Smooth muscle cell (in vitro differentiated cells): ENCODE results near the gene LIPI. TPM values are rescaled to one million over a fixed set of nuclear protein-coding genes. Genes with fewer than 3 reads are reported as not detected.

Experiments used
- DNase-seq: peaks from one replicate; lab custom pipeline; 2025; ENCODE audit not compliant: unreplicated experiment; lab: John Stamatoyannopoulos, UW
- H2AFZ ChIP-seq: fragments of 200-600 bp; sonication (generic); 2 replicates; pipeline ENCODE4 v1.6.0; 2016; ENCODE audit warnings: antibody characterized with exemption, low read depth, mild to moderate bottlenecking
- H3F3A ChIP-seq: fragments of 200-600 bp; sonication (generic); 2 replicates; pipeline ENCODE4 v1.6.0; 2017; ENCODE audit warnings: antibody characterized with exemption, low read depth
- H3K27ac ChIP-seq: fragments of 200-600 bp; sonication (generic); 2 replicates; pipeline ENCODE4 v1.5.1; 2016; ENCODE audit warnings: low read depth, mild to moderate bottlenecking
- H3K27me3 ChIP-seq: fragments of 200-600 bp; sonication (generic); 2 replicates; pipeline ENCODE4 v1.6.1; 2016; ENCODE audit warnings: low read depth, mild to moderate bottlenecking
- H3K36me3 ChIP-seq: fragments of 200-600 bp; sonication (generic); 2 replicates; pipeline ENCODE4 v1.5.1; 2016; ENCODE audit warnings: low read depth
- H3K4me1 ChIP-seq: fragments of 200-600 bp; sonication (generic); 2 replicates; pipeline ENCODE4 v1.5.1; 2016; ENCODE audit warnings: low read depth
- H3K4me2 ChIP-seq: fragments of 200-600 bp; sonication (generic); 2 replicates; pipeline ENCODE4 v1.6.0; 2016; ENCODE audit warnings: mild to moderate bottlenecking
- H3K4me3 ChIP-seq: fragments of 200-600 bp; sonication (generic); 2 replicates; pipeline ENCODE4 v1.5.1; 2016; ENCODE audit warnings: mild to moderate bottlenecking
- H3K79me2 ChIP-seq: fragments of 200-600 bp; sonication (generic); 2 replicates; pipeline ENCODE4 v1.6.0; 2016; ENCODE audit warnings: low read depth, mild to moderate bottlenecking
- H3K9ac ChIP-seq: fragments of 200-600 bp; sonication (generic); 2 replicates; pipeline ENCODE4 v1.6.0; 2016; ENCODE audit warnings: low read depth
- H3K9me3 ChIP-seq: fragments of 200-600 bp; sonication (generic); replicated peaks from 2 replicates; pipeline ENCODE4 v1.5.1; 2016; ENCODE audit warnings: low read depth
- H4K20me1 ChIP-seq: fragments of 200-600 bp; sonication (generic); 2 replicates; pipeline ENCODE4 v1.6.0; 2016; ENCODE audit warnings: low read depth
- CTCF ChIP-seq: fragments of 200-600 bp; sonication (generic); IDR thresholded peaks from 2 replicates; pipeline ENCODE4 v1.5.1; 2017; ENCODE audit warnings: borderline replicate concordance, mild to moderate bottlenecking, antibody characterized with exemption; ENCODE audit not compliant: insufficient read depth, poor library complexity, severe bottlenecking
- WGBS: methylation state at CpG from one replicate; pipeline ENCODE4 v1.1.7; 2016; ENCODE audit warnings: low lambda C conversion rate; 5-methylcytosine and 5-hydroxymethylcytosine counted together
- polyA plus RNA-seq: library from polyadenylated mRNA; unstranded; fragments of >200 nt; fragmentation: Nextera tagmentation; extraction: Ambion mirVana; gene quantifications from 2 replicates; pipeline ENCODE4 v1.2.1, GENCODE V29; 2016
- total RNA-seq: library from RNA; depleted of rRNA; stranded (reverse); fragments of >200 nt; gene quantifications from 2 replicates; pipeline ENCODE4 v1.2.3, GENCODE V29; 2014

LIPI gene
- total and polyA plus RNA-seq, 2 experiments from 2014 or later, result not detected

- no peak for TF ChIP-seq CTCF
- Histone ChIP-seq H3F3A (no peaks in the 10 kb centered on the region), H3K27me3 (no peaks in the 10 kb centered on the region), H3K9ac (no peak overlapping the region), H3K4me1 (no peaks in the 10 kb centered on the region), H3K27ac (no peak overlapping the region), H3K36me3 (no peaks in the 10 kb centered on the region), H3K4me2 (no peak overlapping the region), H4K20me1 (no peaks in the 10 kb centered on the region), H3K9me3 (no peaks in the 10 kb centered on the region), H2AFZ (peak overlapping the region; percentile 42), H3K79me2 (no peaks in the 10 kb centered on the region), H3K4me3 (no peak overlapping the region)
- no peak for DNase-seq
- 51% methylated on average over 2 of the region's 2 CpGs for WGBS
Observed at GRCh38 chr21:14241297-14241696, 30.5 kb upstream of the LIPI start.

GRCh38 chr21:14239281-14239680, 28.5 kb upstream of the LIPI start:
- WGBS, result 73% methylated on average over 2 of the region's 2 CpGs
- Histone ChIP-seq H3F3A (no peaks in the 10 kb centered on the region), H3K79me2 (no peaks in the 10 kb centered on the region), H4K20me1 (no peaks in the 10 kb centered on the region), H3K9ac (no peak overlapping the region), H3K4me2 (no peak overlapping the region), H3K27ac (no peak overlapping the region), H3K4me3 (no peak overlapping the region), H2AFZ (peak overlapping the region; percentile 50), H3K9me3 (no peaks in the 10 kb centered on the region), H3K36me3 (no peaks in the 10 kb centered on the region), H3K4me1 (no peaks in the 10 kb centered on the region), H3K27me3 (no peaks in the 10 kb centered on the region)
- DNase-seq, result no peak
- no peak for TF ChIP-seq CTCF

GRCh38 chr21:14236180-14236579, 25.4 kb upstream of the LIPI start:
- Histone ChIP-seq H3K4me3 (no peak overlapping the region), H3K79me2 (no peaks in the 10 kb centered on the region), H3K36me3 (no peaks in the 10 kb centered on the region), H3K27ac (no peak overlapping the region), H2AFZ (no peak overlapping the region), H4K20me1 (no peaks in the 10 kb centered on the region), H3K27me3 (no peaks in the 10 kb centered on the region), H3F3A (no peaks in the 10 kb centered on the region), H3K9me3 (no peaks in the 10 kb centered on the region), H3K9ac (no peak overlapping the region), H3K4me1 (no peaks in the 10 kb centered on the region), H3K4me2 (no peak overlapping the region)
- no peak for TF ChIP-seq CTCF
- no peak for DNase-seq
- 55% methylated on average over 3 of the region's 3 CpGs for WGBS

- no peaks in the 10 kb centered on the region for H3K4me1 ChIP-seq
- H3K4me2 ChIP-seq, result no peak overlapping the region
- 94% methylated on average over 5 of the region's 5 CpGs for WGBS
- no peaks in the 10 kb centered on the region for H3K79me2 ChIP-seq
- no peak for TF ChIP-seq CTCF
- no peak overlapping the region for H2AFZ ChIP-seq
- H3K9ac ChIP-seq, result no peak overlapping the region
- no peak for DNase-seq
- H3F3A ChIP-seq, result no peaks in the 10 kb centered on the region
- H3K27me3 ChIP-seq, result no peaks in the 10 kb centered on the region
- H3K36me3 ChIP-seq, result no peaks in the 10 kb centered on the region
- H4K20me1 ChIP-seq, result no peaks in the 10 kb centered on the region
- H3K27ac ChIP-seq, result no peak overlapping the region
- no peak overlapping the region for H3K4me3 ChIP-seq
- H3K9me3 ChIP-seq, result no peaks in the 10 kb centered on the region
Observed at GRCh38 chr21:14235101-14235500, 24.3 kb upstream of the LIPI start.
